Activated T-cell treated with anti-CD3 and anti-CD28 coated beads, Interleukin-2, amount 50 U/mL, for 72 hours (primary cell): ENCODE measurements around the gene NOX5. TPM values are rescaled to one million over a fixed set of nuclear protein-coding genes. Genes with fewer than 3 reads are reported as not detected.

ENCODE experiments used
- ATAC-seq, 2 donors: fragments of 150-1000 bp; cut with Tn5 transposase; replicated peaks in 1 of 2; 2 replicates each; pipeline ENCODE4 v1.10.0; 2021; ENCODE audit warnings: moderate library complexity in 2 of 2, mild to moderate bottlenecking in 1 of 2
- DNase-seq, 2 donors: peaks; one replicate each; pipeline ENCODE4 v3.0.0; 2021 to 2022; ENCODE audit warnings: mixed read lengths in 1 of 2
- H3K27ac Mint-ChIP-seq: one replicate; pipeline ENCODE4 v1.8.0; 2022; ENCODE audit warnings: mild to moderate bottlenecking, moderate library complexity, mixed read lengths
- H3K27me3 Mint-ChIP-seq: one replicate; pipeline ENCODE4 v1.8.0; 2022; ENCODE audit warnings: low read depth, mixed read lengths
- H3K36me3 Mint-ChIP-seq, 2 donors: one replicate each; pipeline ENCODE4 v1.8.0; 2022; ENCODE audit warnings: mixed read lengths in 2 of 2, mild to moderate bottlenecking in 1 of 2; ENCODE audit not compliant: insufficient read depth in 2 of 2
- H3K4me1 Mint-ChIP-seq: one replicate; pipeline ENCODE4 v1.8.0; 2022; ENCODE audit warnings: low read depth, mixed read lengths
- H3K4me3 Mint-ChIP-seq, 2 donors: one replicate each; pipeline ENCODE4 v1.8.0; 2022; ENCODE audit warnings: mild to moderate bottlenecking in 2 of 2, mixed read lengths in 2 of 2, moderate library complexity in 2 of 2
- H3K9me3 Mint-ChIP-seq, 2 donors: one replicate each; pipeline ENCODE4 v1.8.0; 2022; ENCODE audit warnings: mixed read lengths in 2 of 2
- total RNA-seq, 2 donors: library from RNA; stranded (reverse); gene quantifications; one replicate each; pipeline ENCODE4 v1.2.3, GENCODE V29; 2022

NOX5 gene
- total RNA-seq, 2 donors from 2014 or later: not detected

- H3K4me1 Mint-ChIP-seq: no peaks in the 10 kb centered on the region
- H3K27ac Mint-ChIP-seq: no peak overlapping the region
- no peak overlapping the region for H3K4me3 Mint-ChIP-seq
- H3K27me3 Mint-ChIP-seq: peaks cover 9% of the 10 kb centered on the region
- DNase-seq: no peak
- H3K9me3 Mint-ChIP-seq: no peaks in the 10 kb centered on the region
- no peak for ATAC-seq
- no peaks in the 10 kb centered on the region for H3K36me3 Mint-ChIP-seq
Measured at GRCh38 chr15:68997050-68997449, 17.4 kb upstream of the NOX5 start.

- Mint-ChIP-seq H3K4me3 (no peak overlapping the region), H3K9me3 (no peaks in the 10 kb centered on the region), H3K4me1 (no peaks in the 10 kb centered on the region), H3K27me3 (peaks cover 9% of the 10 kb centered on the region), H3K36me3 (no peaks in the 10 kb centered on the region), H3K27ac (no peak overlapping the region)
- no peak for DNase-seq
- no peak for ATAC-seq
Measured at GRCh38 chr15:68997930-68998777, 16.3 kb upstream of the NOX5 start.

GRCh38 chr15:68999091-68999490 is 15.4 kb upstream of the NOX5 start:
- no peaks in the 10 kb centered on the region for H3K36me3 Mint-ChIP-seq
- ATAC-seq (no peak), DNase-seq (no peak)
- no peaks in the 10 kb centered on the region for H3K9me3 Mint-ChIP-seq
- H3K27ac Mint-ChIP-seq: no peak overlapping the region
- H3K27me3 Mint-ChIP-seq: peaks cover 17% of the 10 kb centered on the region
- no peak overlapping the region for H3K4me3 Mint-ChIP-seq
- no peaks in the 10 kb centered on the region for H3K4me1 Mint-ChIP-seq

GRCh38 chr15:69000091-69000490 is 14.4 kb upstream of the NOX5 start:
- no peak overlapping the region for H3K4me3 Mint-ChIP-seq
- H3K36me3 Mint-ChIP-seq: no peaks in the 10 kb centered on the region
- peaks cover 24% of the 10 kb centered on the region for H3K27me3 Mint-ChIP-seq
- no peaks in the 10 kb centered on the region for H3K4me1 Mint-ChIP-seq
- no peaks in the 10 kb centered on the region for H3K9me3 Mint-ChIP-seq
- no peak for ATAC-seq
- no peak for DNase-seq
- H3K27ac Mint-ChIP-seq: no peak overlapping the region

GRCh38 chr15:69000725-69001503 is 13.6 kb upstream of the NOX5 start:
- H3K9me3 Mint-ChIP-seq: peaks cover 0 to 1% of the 10 kb centered on the region in 2 donors
- peaks cover 0 to 4% of the 10 kb centered on the region in 2 donors for H3K36me3 Mint-ChIP-seq
- H3K27me3 Mint-ChIP-seq: peaks cover 31% of the 10 kb centered on the region
- H3K4me1 Mint-ChIP-seq: no peaks in the 10 kb centered on the region
- H3K27ac Mint-ChIP-seq: no peak overlapping the region
- no peak overlapping the region for H3K4me3 Mint-ChIP-seq
- DNase-seq: peak in 1 of 2 donors; percentile 2
- ATAC-seq: peak in 1 of 2 donors; percentile 33

- ATAC-seq (no peak), DNase-seq (no peak)
- Mint-ChIP-seq H3K4me1 (no peaks in the 10 kb centered on the region), H3K4me3 (no peak overlapping the region), H3K27me3 (peaks cover 31% of the 10 kb centered on the region), H3K36me3 (peaks cover 3 to 7% of the 10 kb centered on the region in 2 donors), H3K27ac (no peak overlapping the region), H3K9me3 (peaks cover 3 to 4% of the 10 kb centered on the region in 2 donors)
Measured at GRCh38 chr15:69002783-69003182, 11.7 kb upstream of the NOX5 start.

GRCh38 chr15:69004011-69004410 is 10.5 kb upstream of the NOX5 start:
- DNase-seq: no peak
- Mint-ChIP-seq H3K4me1 (no peaks in the 10 kb centered on the region), H3K9me3 (peaks cover 4 to 5% of the 10 kb centered on the region in 2 donors), H3K27me3 (peaks cover 31% of the 10 kb centered on the region), H3K4me3 (no peak overlapping the region), H3K27ac (no peak overlapping the region), H3K36me3 (peaks cover 6 to 9% of the 10 kb centered on the region in 2 donors)
- ATAC-seq: no peak

- H3K36me3 Mint-ChIP-seq: peaks cover 11 to 12% of the 10 kb centered on the region in 2 donors
- H3K9me3 Mint-ChIP-seq: peaks cover 9% of the 10 kb centered on the region in 2 donors
- H3K4me3 Mint-ChIP-seq: no peak overlapping the region
- H3K4me1 Mint-ChIP-seq: no peaks in the 10 kb centered on the region
- ATAC-seq: no peak
- H3K27me3 Mint-ChIP-seq: peaks cover 22% of the 10 kb centered on the region
- H3K27ac Mint-ChIP-seq: no peak overlapping the region
- DNase-seq: no peak
Measured at GRCh38 chr15:69008056-69008455, 6.4 kb upstream of the NOX5 start.

- peaks cover 16% of the 10 kb centered on the region for H3K27me3 Mint-ChIP-seq
- H3K27ac Mint-ChIP-seq: no peak overlapping the region
- peaks cover 9% of the 10 kb centered on the region in 2 donors for H3K9me3 Mint-ChIP-seq
- ATAC-seq: no peak
- DNase-seq: no peak
- peaks cover 11 to 12% of the 10 kb centered on the region in 2 donors for H3K36me3 Mint-ChIP-seq
- H3K4me1 Mint-ChIP-seq: no peaks in the 10 kb centered on the region
- no peak overlapping the region for H3K4me3 Mint-ChIP-seq
Measured at GRCh38 chr15:69009341-69009740, 5.2 kb upstream of the NOX5 start.

GRCh38 chr15:69011641-69012040 is 2.9 kb upstream of the NOX5 start:
- Mint-ChIP-seq H3K4me1 (no peaks in the 10 kb centered on the region), H3K27me3 (peaks cover 16% of the 10 kb centered on the region), H3K36me3 (peaks cover 7 to 12% of the 10 kb centered on the region in 2 donors), H3K4me3 (no peak overlapping the region), H3K9me3 (peaks cover 8 to 9% of the 10 kb centered on the region in 2 donors), H3K27ac (no peak overlapping the region)
- no peak for DNase-seq
- ATAC-seq: no peak

- no peak for DNase-seq
- no peak for ATAC-seq
- peaks cover 16% of the 10 kb centered on the region for H3K27me3 Mint-ChIP-seq
- H3K27ac Mint-ChIP-seq: no peak overlapping the region
- H3K9me3 Mint-ChIP-seq: peaks cover 4 to 5% of the 10 kb centered on the region in 2 donors
- H3K4me3 Mint-ChIP-seq: no peak overlapping the region
- H3K36me3 Mint-ChIP-seq: peaks cover 3 to 8% of the 10 kb centered on the region in 2 donors
- no peaks in the 10 kb centered on the region for H3K4me1 Mint-ChIP-seq
Measured at GRCh38 chr15:69012761-69013364, 1.6 kb upstream of the NOX5 start.

GRCh38 chr15:69013726-69014406 is 629 bp upstream of the NOX5 start:
- ATAC-seq (no peak), DNase-seq (no peak)
- H3K36me3 Mint-ChIP-seq: peaks cover 2 to 6% of the 10 kb centered on the region in 2 donors
- no peaks in the 10 kb centered on the region for H3K4me1 Mint-ChIP-seq
- H3K9me3 Mint-ChIP-seq: peaks cover 4 to 5% of the 10 kb centered on the region in 2 donors
- H3K27me3 Mint-ChIP-seq: peaks cover 16% of the 10 kb centered on the region
- no peak overlapping the region for H3K27ac Mint-ChIP-seq
- no peak overlapping the region for H3K4me3 Mint-ChIP-seq
